ENCODE results near the gene CEACAM4.

Gene CEACAM4

GRCh38 chr19:41617941-41618730 is 8.7 kb downstream of the CEACAM4 start:
- no peak for DNase-seq (ENCODE audit: low read depth)

GRCh38 chr19:41616792-41617621 is 9.9 kb downstream of the CEACAM4 start:
- DNase-seq (ENCODE audit: low read depth): peak; percentile 6

- no peak for DNase-seq (ENCODE audit: low read depth)
Observed at GRCh38 chr19:41615207-41615606, 11.7 kb downstream of the CEACAM4 start.

GRCh38 chr19:41612483-41612882 is 14.4 kb downstream of the CEACAM4 start:
- no peak for DNase-seq (ENCODE audit: low read depth)

GRCh38 chr19:41610789-41611188 is 16.1 kb downstream of the CEACAM4 start:
- DNase-seq (ENCODE audit: low read depth): no peak

- no peak for DNase-seq (ENCODE audit: low read depth)
Observed at GRCh38 chr19:41607668-41608067, 19.2 kb downstream of the CEACAM4 start.

GRCh38 chr19:41606215-41606837 is 20.5 kb downstream of the CEACAM4 start:
- DNase-seq (ENCODE audit: low read depth): no peak

- DNase-seq (ENCODE audit: low read depth): no peak
Observed at GRCh38 chr19:41604831-41605230, 22.0 kb downstream of the CEACAM4 start.

- no peak for DNase-seq (ENCODE audit: low read depth)
Observed at GRCh38 chr19:41601771-41602170, 25.1 kb downstream of the CEACAM4 start.

GRCh38 chr19:41599175-41599966 is 27.5 kb downstream of the CEACAM4 start:
- DNase-seq (ENCODE audit: low read depth): no peak

- DNase-seq (ENCODE audit: low read depth): peak; percentile 54
Observed at GRCh38 chr19:41597600-41598041, 29.3 kb downstream of the CEACAM4 start.

GRCh38 chr19:41595890-41596280 is 31.0 kb downstream of the CEACAM4 start:
- DNase-seq (ENCODE audit: low read depth): no peak

- DNase-seq (ENCODE audit: low read depth): peak; percentile 77
Observed at GRCh38 chr19:41595258-41595889, 31.5 kb downstream of the CEACAM4 start.

GRCh38 chr19:41591951-41592562 is 34.8 kb downstream of the CEACAM4 start:
- no peak for DNase-seq (ENCODE audit: low read depth)

- no peak for DNase-seq (ENCODE audit: low read depth)
Observed at GRCh38 chr19:41590936-41591335, 35.9 kb downstream of the CEACAM4 start.

- no peak for DNase-seq (ENCODE audit: low read depth)
Observed at GRCh38 chr19:41589371-41589770, 37.5 kb downstream of the CEACAM4 start.

- DNase-seq (ENCODE audit: low read depth): peak; percentile 32
Observed at GRCh38 chr19:41588497-41589209, 38.2 kb downstream of the CEACAM4 start.

- no peak for DNase-seq (ENCODE audit: low read depth)
Observed at GRCh38 chr19:41587838-41588210, 39.0 kb downstream of the CEACAM4 start.

GRCh38 chr19:41587101-41587837 is 39.6 kb downstream of the CEACAM4 start:
- no peak for DNase-seq (ENCODE audit: low read depth)

GRCh38 chr19:41586064-41586463 is 40.8 kb downstream of the CEACAM4 start:
- DNase-seq (ENCODE audit: low read depth): no peak
